Measurements from ENCODE around the gene ETV4. TPM values are rescaled to one million over a fixed set of nuclear protein-coding genes. Genes with fewer than 3 reads are reported as not detected.

The ETV4 gene
- total RNA-seq, 1 experiment from 2014 or later: 37.8 TPM

- peaks cover 58% of the 10 kb centered on the region for H3K36me3 Mint-ChIP-seq (ENCODE audit: insufficient read depth, unreplicated experiment)
- no peaks in the 10 kb centered on the region for H3K4me1 Mint-ChIP-seq (ENCODE audit: low read depth, unreplicated experiment)
- CTCF ChIA-PET: no interaction called here
- no TSS peak for BruUV-seq (replicated peaks)
- intact Hi-C loops (cut with micrococcal nuclease; ENCODE audit: unreplicated experiment): no loop called here
- DNase-seq: no peak
- POLR2A ChIA-PET: no interaction called here
- peaks cover 14% of the 10 kb centered on the region for H3K4me1 ChIP-seq
- no peak overlapping the region for H3K4me3 Mint-ChIP-seq (ENCODE audit: unreplicated experiment)
- H3K27ac Mint-ChIP-seq (ENCODE audit: unreplicated experiment): peak overlapping the region; percentile 24
- no peaks in the 10 kb centered on the region for H3K27me3 Mint-ChIP-seq (ENCODE audit: insufficient read depth, unreplicated experiment)
- peaks cover 2% of the 10 kb centered on the region; the same call in 1 of the 2 replicates for H3K36me3 ChIP-seq (ENCODE audit: control insufficient read depth, insufficient read depth, low read length)
- no peaks in the 10 kb centered on the region for H3K9me3 ChIP-seq
- TF ChIP-seq CTCF (IDR thresholded peaks at IDR 0.05; ENCODE audit: insufficient read depth in 1 of 2, low read depth in 1 of 2, low read length in 1 of 2, severe bottlenecking in 1 of 2, unreplicated experiment in 1 of 2): no peak
- H3K4me3 ChIP-seq (ENCODE audit: low read depth, low read length): no peak overlapping the region
- H3K27me3 ChIP-seq (replicated peaks; ENCODE audit: control insufficient read depth, insufficient read depth, low read length): no peaks in the 10 kb centered on the region
- H3K9me3 Mint-ChIP-seq (ENCODE audit: unreplicated experiment): no peaks in the 10 kb centered on the region
Observed at GRCh38 chr17:43528988-43529814, 16.9 kb downstream of the ETV4 start.

- DNase-seq: no peak
- TF ChIP-seq CTCF (IDR thresholded peaks at IDR 0.05; ENCODE audit: insufficient read depth in 1 of 2, low read depth in 1 of 2, low read length in 1 of 2, severe bottlenecking in 1 of 2, unreplicated experiment in 1 of 2): no peak
- ChIA-PET CTCF (interaction anchor here (0.7 kb wide), 1 partner anchor 48 kb away, joined by 3 read pairs; no protein-coding TSS in a partner anchor), POLR2A (interaction anchor here (0.6 kb wide), 1 partner anchor 50 kb away, joined by 3 read pairs; no protein-coding TSS in a partner anchor)
- Mint-ChIP-seq H3K4me1 (ENCODE audit: low read depth, unreplicated experiment) (no peaks in the 10 kb centered on the region), H3K27me3 (ENCODE audit: insufficient read depth, unreplicated experiment) (no peaks in the 10 kb centered on the region), H3K9me3 (ENCODE audit: unreplicated experiment) (no peaks in the 10 kb centered on the region), H3K4me3 (ENCODE audit: unreplicated experiment) (no peak overlapping the region), H3K27ac (ENCODE audit: unreplicated experiment) (no peak overlapping the region), H3K36me3 (ENCODE audit: insufficient read depth, unreplicated experiment) (peaks cover 55% of the 10 kb centered on the region)
- Histone ChIP-seq H3K36me3 (ENCODE audit: control insufficient read depth, insufficient read depth, low read length) (peaks cover 2% of the 10 kb centered on the region; the same call in 1 of the 2 replicates), H3K4me1 (peaks cover 14% of the 10 kb centered on the region), H3K9me3 (no peaks in the 10 kb centered on the region), H3K27me3 (replicated peaks; ENCODE audit: control insufficient read depth, insufficient read depth, low read length) (no peaks in the 10 kb centered on the region), H3K4me3 (ENCODE audit: low read depth, low read length) (no peak overlapping the region)
- intact Hi-C loops (cut with micrococcal nuclease; ENCODE audit: unreplicated experiment): no loop called here
- no TSS peak for BruUV-seq (replicated peaks)
Observed at GRCh38 chr17:43528319-43528987, 17.7 kb downstream of the ETV4 start.

GRCh38 chr17:43526886-43527648 lies 19.1 kb downstream of the ETV4 start:
- peaks cover 14% of the 10 kb centered on the region for H3K4me1 ChIP-seq
- TF ChIP-seq CTCF (IDR thresholded peaks at IDR 0.05; ENCODE audit: insufficient read depth in 1 of 2, low read depth in 1 of 2, low read length in 1 of 2, severe bottlenecking in 1 of 2, unreplicated experiment in 1 of 2): no peak
- Mint-ChIP-seq H3K4me1 (ENCODE audit: low read depth, unreplicated experiment) (no peaks in the 10 kb centered on the region), H3K27me3 (ENCODE audit: insufficient read depth, unreplicated experiment) (no peaks in the 10 kb centered on the region), H3K9me3 (ENCODE audit: unreplicated experiment) (no peaks in the 10 kb centered on the region), H3K4me3 (ENCODE audit: unreplicated experiment) (no peak overlapping the region), H3K36me3 (ENCODE audit: insufficient read depth, unreplicated experiment) (peaks cover 55% of the 10 kb centered on the region), H3K27ac (ENCODE audit: unreplicated experiment) (peak overlapping the region; percentile 26)
- H3K36me3 ChIP-seq (ENCODE audit: control insufficient read depth, insufficient read depth, low read length): peaks cover 2% of the 10 kb centered on the region; the same call in 1 of the 2 replicates
- H3K4me3 ChIP-seq (ENCODE audit: low read depth, low read length): no peak overlapping the region
- CTCF ChIA-PET: interaction anchor here (1.3 kb wide), 1 partner anchor 47 kb away, joined by 4 read pairs; no protein-coding TSS in a partner anchor
- POLR2A ChIA-PET: interaction anchor here (0.9 kb wide), 1 partner anchor 47 kb away, joined by 3 read pairs; no protein-coding TSS in a partner anchor
- DNase-seq: no peak
- no peaks in the 10 kb centered on the region for H3K27me3 ChIP-seq (replicated peaks; ENCODE audit: control insufficient read depth, insufficient read depth, low read length)
- intact Hi-C loops (cut with micrococcal nuclease; ENCODE audit: unreplicated experiment): no loop called here
- H3K9me3 ChIP-seq: no peaks in the 10 kb centered on the region
- BruUV-seq (replicated peaks): no TSS peak
